ENCODE data around the gene CHD2.

Gene CHD2

DNA sequence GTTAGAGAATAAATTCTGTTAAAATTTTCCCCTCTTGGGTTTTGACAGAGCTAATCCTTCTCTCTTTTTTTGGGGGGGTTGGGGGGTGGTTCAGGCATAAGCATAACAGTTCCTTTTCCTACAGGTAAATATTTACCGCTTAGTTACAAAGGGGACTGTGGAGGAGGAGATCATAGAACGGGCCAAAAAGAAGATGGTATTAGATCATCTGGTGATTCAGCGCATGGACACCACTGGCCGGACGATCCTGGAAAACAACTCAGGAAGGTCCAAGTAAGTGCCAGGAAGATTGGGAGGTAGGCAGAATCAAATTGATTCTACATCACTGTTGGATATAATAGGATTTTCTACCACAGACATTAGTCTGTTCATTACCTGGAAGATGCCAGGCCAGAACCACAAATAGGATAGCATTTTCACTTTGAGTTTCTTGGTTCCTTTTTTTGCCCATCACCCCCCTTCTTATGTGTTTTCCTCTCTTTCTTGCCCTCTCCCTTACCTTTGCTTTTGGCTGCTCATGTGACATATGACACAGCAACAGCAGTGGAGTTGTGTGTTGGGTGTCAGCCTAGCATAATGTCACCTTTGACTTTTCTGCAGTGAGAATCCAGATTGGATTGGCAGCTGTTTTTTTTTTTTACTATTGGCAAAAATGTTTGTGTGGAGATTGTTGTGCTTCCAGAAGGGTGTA lies 79.0 kb downstream of the CHD2 start:
- ChIA-PET CTCF (interaction anchor here (1.8 kb wide), 1 partner anchor 11 kb away, joined by 6 read pairs; no protein-coding TSS in a partner anchor), POLR2A (no interaction called here)
- Histone ChIP-seq H3K27me3 (replicated peaks in 2 of 5; ENCODE audit: control insufficient read depth in 4 of 5, insufficient read depth in 5 of 5, low read length in 4 of 5) (no peaks in the 10 kb centered on the region), H3K36me3 (ENCODE audit: control insufficient read depth in 4 of 4, insufficient read depth in 4 of 4, low read length in 3 of 4) (peaks cover 36 to 94% (median 62%) of the 10 kb centered on the region in 4 experiments), H3K9me3 (ENCODE audit: control extremely low read depth in 1 of 5, control insufficient read depth in 4 of 5, insufficient read depth in 2 of 5, low read depth in 1 of 5, low read length in 4 of 5) (no peaks in the 10 kb centered on the region), H3K4me3 (ENCODE audit: control insufficient read depth in 1 of 7, extremely low read depth in 1 of 7, insufficient read depth in 4 of 7, low read depth in 2 of 7, low read length in 6 of 7) (no peak overlapping the region), H3K4me1 (ENCODE audit: control extremely low read depth in 1 of 4, control insufficient read depth in 4 of 4, insufficient read depth in 4 of 4, low read length in 3 of 4) (no peaks in the 10 kb centered on the region), H3K27ac (ENCODE audit: insufficient read depth in 1 of 2, low read depth in 1 of 2, low read length in 2 of 2, poor library complexity in 1 of 2, severe bottlenecking in 2 of 2) (no peak overlapping the region)
- peak in 2 of 3 donors; percentile 22 to 30 for DNase-seq
- WGBS (ENCODE audit: insufficient coverage) = 91% methylated on average over 4 of the region's 5 CpGs

DNA sequence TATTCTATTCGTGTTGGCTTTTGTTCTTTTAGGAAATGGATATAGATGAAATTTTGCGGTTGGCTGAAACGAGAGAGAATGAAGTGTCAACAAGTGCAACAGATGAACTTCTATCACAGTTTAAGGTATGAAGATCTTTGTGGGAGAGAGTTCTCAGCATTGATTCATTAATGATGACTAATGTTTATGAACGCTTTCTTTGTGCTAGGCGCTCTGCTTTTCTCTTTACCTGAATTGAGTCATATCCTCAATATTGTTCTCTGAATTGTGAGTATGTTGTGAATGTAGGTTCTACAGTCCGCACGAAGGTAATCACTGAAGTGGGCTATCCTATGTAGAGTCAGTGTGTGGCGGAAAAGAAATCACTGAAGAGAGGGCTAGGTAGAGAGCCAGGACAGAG lies 81.2 kb downstream of the CHD2 start:
- Histone ChIP-seq H3K36me3 (ENCODE audit: control insufficient read depth in 4 of 4, insufficient read depth in 4 of 4, low read length in 3 of 4) (peaks cover 32 to 93% (median 65%) of the 10 kb centered on the region in 4 experiments), H3K4me1 (ENCODE audit: control extremely low read depth in 1 of 4, control insufficient read depth in 4 of 4, insufficient read depth in 4 of 4, low read length in 3 of 4) (no peaks in the 10 kb centered on the region), H3K4me3 (ENCODE audit: control insufficient read depth in 1 of 7, extremely low read depth in 1 of 7, insufficient read depth in 4 of 7, low read depth in 2 of 7, low read length in 6 of 7) (no peak overlapping the region), H3K27ac (ENCODE audit: insufficient read depth in 1 of 2, low read depth in 1 of 2, low read length in 2 of 2, poor library complexity in 1 of 2, severe bottlenecking in 2 of 2) (no peak overlapping the region), H3K9me3 (ENCODE audit: control extremely low read depth in 1 of 5, control insufficient read depth in 4 of 5, insufficient read depth in 2 of 5, low read depth in 1 of 5, low read length in 4 of 5) (no peaks in the 10 kb centered on the region), H3K27me3 (replicated peaks in 2 of 5; ENCODE audit: control insufficient read depth in 4 of 5, insufficient read depth in 5 of 5, low read length in 4 of 5) (no peaks in the 10 kb centered on the region)
- ChIA-PET POLR2A (no interaction called here), CTCF (no interaction called here)
- 100% methylated on average over 7 of the region's 8 CpGs for WGBS (ENCODE audit: insufficient coverage)
- DNase-seq = no peak

DNA sequence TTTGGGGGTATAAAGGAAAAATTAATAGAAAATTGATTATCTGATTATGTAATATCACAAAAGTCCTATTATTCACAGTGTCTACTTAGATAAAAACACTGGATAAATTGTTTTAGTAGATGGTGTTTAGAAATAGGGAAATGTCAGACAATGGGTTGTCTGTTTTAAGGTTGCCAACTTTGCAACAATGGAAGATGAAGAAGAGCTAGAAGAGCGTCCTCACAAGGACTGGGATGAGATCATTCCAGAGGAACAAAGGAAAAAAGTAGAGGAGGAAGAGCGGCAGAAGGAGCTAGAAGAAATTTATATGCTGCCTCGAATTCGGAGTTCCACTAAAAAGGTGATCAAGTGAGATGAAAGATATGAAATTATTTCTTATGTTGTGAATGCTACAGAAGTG lies 84.0 kb downstream of the CHD2 start:
- WGBS (ENCODE audit: insufficient coverage) = 100% methylated on average over 4 of the region's 4 CpGs
- POLR2A ChIA-PET = no interaction called here
- H3K36me3 ChIP-seq (ENCODE audit: control insufficient read depth in 4 of 4, insufficient read depth in 4 of 4, low read length in 3 of 4) = peaks cover 31 to 92% (median 63%) of the 10 kb centered on the region in 4 experiments

DNA sequence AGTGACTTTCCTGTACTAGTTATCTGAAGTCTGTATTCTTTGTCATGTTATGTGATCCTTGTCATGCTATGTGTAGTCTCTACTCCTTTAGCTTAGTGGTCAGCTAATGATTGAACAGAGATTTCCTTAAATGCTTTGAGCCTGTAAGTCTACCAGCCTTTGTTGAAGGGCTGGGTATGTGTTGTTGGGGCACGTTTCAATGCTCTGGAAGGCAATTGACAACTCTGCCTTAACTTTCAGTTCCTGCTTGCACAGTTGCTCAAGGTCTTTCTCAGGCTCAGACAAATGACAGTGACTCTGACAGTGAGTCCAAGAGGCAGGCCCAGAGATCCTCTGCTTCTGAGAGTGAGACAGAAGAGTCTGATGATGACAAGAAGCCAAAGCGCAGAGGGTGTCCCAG lies 89.3 kb downstream of the CHD2 start:
- ChIA-PET CTCF (interaction anchor here (0.6 to 2.0 kb wide), 3 partner anchors 9 to 56 kb away, joined by 3 to 6 read pairs (median 6); no protein-coding TSS in a partner anchor), POLR2A (no interaction called here)
- DNase-seq = no peak

More for the DNA sequence above, 84.0 kb downstream of the CHD2 start:
- H3K4me1 ChIP-seq (ENCODE audit: control extremely low read depth in 1 of 4, control insufficient read depth in 4 of 4, insufficient read depth in 4 of 4, low read length in 3 of 4) = no peaks in the 10 kb centered on the region
- CTCF ChIA-PET = interaction anchor here (1.0 to 1.5 kb wide), 2 partner anchors 14 to 17 kb away, joined by 3 read pairs; no protein-coding TSS in a partner anchor
- H3K27me3 ChIP-seq (replicated peaks in 2 of 5; ENCODE audit: control insufficient read depth in 4 of 5, insufficient read depth in 5 of 5, low read length in 4 of 5) = no peaks in the 10 kb centered on the region
- DNase-seq = no peak
- no peaks in the 10 kb centered on the region for H3K9me3 ChIP-seq (ENCODE audit: control extremely low read depth in 1 of 5, control insufficient read depth in 4 of 5, insufficient read depth in 2 of 5, low read depth in 1 of 5, low read length in 4 of 5)
- H3K4me3 ChIP-seq (ENCODE audit: control insufficient read depth in 1 of 7, extremely low read depth in 1 of 7, insufficient read depth in 4 of 7, low read depth in 2 of 7, low read length in 6 of 7) = no peak overlapping the region
- H3K27ac ChIP-seq (ENCODE audit: insufficient read depth in 1 of 2, low read depth in 1 of 2, low read length in 2 of 2, poor library complexity in 1 of 2, severe bottlenecking in 2 of 2) = no peak overlapping the region

DNA sequence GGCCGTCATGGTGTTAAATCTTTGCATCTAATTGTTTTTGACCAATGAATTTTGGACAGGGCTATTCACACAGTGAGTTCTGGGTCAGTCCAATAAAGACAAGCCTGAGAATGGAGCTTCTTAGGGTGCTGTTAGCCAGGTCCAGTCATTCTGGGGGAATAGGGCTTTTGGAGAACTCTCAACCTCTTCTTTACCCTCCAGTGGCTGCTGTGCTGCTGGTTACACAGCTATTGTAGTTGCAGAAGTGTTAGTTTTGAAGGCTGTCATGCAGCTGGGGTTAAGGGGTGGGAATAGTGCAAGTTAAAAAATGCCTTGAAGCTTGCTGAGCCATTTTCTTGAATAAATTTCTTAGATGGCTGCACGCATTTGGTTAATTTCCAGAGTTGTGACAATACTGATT lies 89.9 kb downstream of the CHD2 start:
- peaks cover 36 to 91% (median 65%) of the 10 kb centered on the region in 4 experiments for H3K36me3 ChIP-seq (ENCODE audit: control insufficient read depth in 4 of 4, insufficient read depth in 4 of 4, low read length in 3 of 4)
- no peak overlapping the region for H3K4me3 ChIP-seq (ENCODE audit: control insufficient read depth in 1 of 7, extremely low read depth in 1 of 7, insufficient read depth in 4 of 7, low read depth in 2 of 7, low read length in 6 of 7)
- H3K4me1 ChIP-seq (ENCODE audit: control extremely low read depth in 1 of 4, control insufficient read depth in 4 of 4, insufficient read depth in 4 of 4, low read length in 3 of 4) = no peaks in the 10 kb centered on the region
- no peak for DNase-seq
- no peak overlapping the region for H3K27ac ChIP-seq (ENCODE audit: insufficient read depth in 1 of 2, low read depth in 1 of 2, low read length in 2 of 2, poor library complexity in 1 of 2, severe bottlenecking in 2 of 2)
- ChIA-PET POLR2A (no interaction called here), CTCF (interaction anchor here (0.6 to 2.0 kb wide), 3 partner anchors 10 to 56 kb away, joined by 3 to 6 read pairs (median 6); no protein-coding TSS in a partner anchor)
- H3K9me3 ChIP-seq (ENCODE audit: control extremely low read depth in 1 of 5, control insufficient read depth in 4 of 5, insufficient read depth in 2 of 5, low read depth in 1 of 5, low read length in 4 of 5) = no peaks in the 10 kb centered on the region
- 100% methylated on average over 2 of the region's 2 CpGs for WGBS (ENCODE audit: insufficient coverage)
- H3K27me3 ChIP-seq (replicated peaks in 2 of 5; ENCODE audit: control insufficient read depth in 4 of 5, insufficient read depth in 5 of 5, low read length in 4 of 5) = no peaks in the 10 kb centered on the region

More for the DNA sequence above, 89.3 kb downstream of the CHD2 start:
- H3K27me3 ChIP-seq (replicated peaks in 2 of 5; ENCODE audit: control insufficient read depth in 4 of 5, insufficient read depth in 5 of 5, low read length in 4 of 5) = no peaks in the 10 kb centered on the region
- no peaks in the 10 kb centered on the region for H3K4me1 ChIP-seq (ENCODE audit: control extremely low read depth in 1 of 4, control insufficient read depth in 4 of 4, insufficient read depth in 4 of 4, low read length in 3 of 4)
- no peaks in the 10 kb centered on the region for H3K9me3 ChIP-seq (ENCODE audit: control extremely low read depth in 1 of 5, control insufficient read depth in 4 of 5, insufficient read depth in 2 of 5, low read depth in 1 of 5, low read length in 4 of 5)
- no peak overlapping the region for H3K4me3 ChIP-seq (ENCODE audit: control insufficient read depth in 1 of 7, extremely low read depth in 1 of 7, insufficient read depth in 4 of 7, low read depth in 2 of 7, low read length in 6 of 7)
- no peak overlapping the region for H3K27ac ChIP-seq (ENCODE audit: insufficient read depth in 1 of 2, low read depth in 1 of 2, low read length in 2 of 2, poor library complexity in 1 of 2, severe bottlenecking in 2 of 2)
- WGBS (ENCODE audit: insufficient coverage) = 86% methylated on average over 2 of the region's 2 CpGs
- peaks cover 37 to 92% (median 64%) of the 10 kb centered on the region in 4 experiments for H3K36me3 ChIP-seq (ENCODE audit: control insufficient read depth in 4 of 4, insufficient read depth in 4 of 4, low read length in 3 of 4)

DNA sequence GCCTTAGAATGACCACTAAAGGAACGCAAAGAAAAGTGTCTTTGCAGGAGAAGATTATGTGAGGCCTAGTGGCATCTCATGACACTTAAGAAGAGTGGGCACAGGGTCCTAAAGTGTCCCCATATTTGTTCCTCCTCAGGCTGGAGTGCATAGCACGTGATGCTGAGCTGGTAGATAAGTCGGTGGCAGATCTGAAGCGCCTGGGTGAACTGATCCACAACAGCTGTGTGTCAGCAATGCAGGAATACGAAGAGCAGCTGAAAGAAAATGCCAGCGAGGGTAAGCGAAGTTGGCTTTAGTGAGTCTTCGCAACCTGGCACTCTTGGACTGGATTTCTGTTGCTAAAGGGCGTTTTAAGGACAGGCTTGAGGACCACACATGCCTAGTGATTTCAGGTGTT lies 92.6 kb downstream of the CHD2 start:
- 99% methylated on average over 8 of the region's 9 CpGs for WGBS (ENCODE audit: insufficient coverage)

DNA sequence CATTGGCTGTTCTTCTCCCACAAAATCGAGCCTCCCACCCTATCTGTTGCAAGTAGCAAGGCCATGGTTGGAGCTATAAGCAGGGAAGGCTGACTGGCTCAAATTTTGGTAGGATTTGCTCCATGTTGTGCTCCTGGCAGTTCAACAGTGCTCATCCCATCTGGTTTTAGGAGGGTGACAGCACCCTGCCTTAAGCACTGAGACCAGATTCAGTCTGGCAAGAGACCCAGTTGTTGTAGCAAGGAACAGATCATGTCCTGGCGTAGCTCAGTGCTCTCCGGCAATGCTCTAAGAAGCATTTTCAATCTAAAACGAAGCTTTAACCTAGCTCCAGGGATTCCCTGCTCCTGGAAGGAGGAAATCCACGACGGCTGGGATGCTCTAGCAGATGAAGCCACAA lies 97.7 kb downstream of the CHD2 start:
- Histone ChIP-seq H3K27ac (ENCODE audit: insufficient read depth in 1 of 2, low read depth in 1 of 2, low read length in 2 of 2, poor library complexity in 1 of 2, severe bottlenecking in 2 of 2) (no peak overlapping the region), H3K4me1 (ENCODE audit: control extremely low read depth in 1 of 4, control insufficient read depth in 4 of 4, insufficient read depth in 4 of 4, low read length in 3 of 4) (no peaks in the 10 kb centered on the region), H3K9me3 (ENCODE audit: control extremely low read depth in 1 of 5, control insufficient read depth in 4 of 5, insufficient read depth in 2 of 5, low read depth in 1 of 5, low read length in 4 of 5) (no peaks in the 10 kb centered on the region), H3K36me3 (ENCODE audit: control insufficient read depth in 4 of 4, insufficient read depth in 4 of 4, low read length in 3 of 4) (peaks cover 33 to 95% (median 64%) of the 10 kb centered on the region in 4 experiments), H3K4me3 (ENCODE audit: control insufficient read depth in 1 of 7, extremely low read depth in 1 of 7, insufficient read depth in 4 of 7, low read depth in 2 of 7, low read length in 6 of 7) (no peak overlapping the region), H3K27me3 (replicated peaks in 2 of 5; ENCODE audit: control insufficient read depth in 4 of 5, insufficient read depth in 5 of 5, low read length in 4 of 5) (no peaks in the 10 kb centered on the region)
- DNase-seq = no peak
- CTCF ChIA-PET = interaction anchor here (1.3 kb wide), 1 partner anchor 30 kb away, joined by 5 read pairs; no protein-coding TSS in a partner anchor
- POLR2A ChIA-PET = no interaction called here
- 96% methylated on average over 5 of the region's 6 CpGs for WGBS (ENCODE audit: insufficient coverage)

More for the DNA sequence above, 92.6 kb downstream of the CHD2 start:
- Histone ChIP-seq H3K27me3 (replicated peaks in 2 of 5; ENCODE audit: control insufficient read depth in 4 of 5, insufficient read depth in 5 of 5, low read length in 4 of 5) (no peaks in the 10 kb centered on the region), H3K9me3 (ENCODE audit: control extremely low read depth in 1 of 5, control insufficient read depth in 4 of 5, insufficient read depth in 2 of 5, low read depth in 1 of 5, low read length in 4 of 5) (no peaks in the 10 kb centered on the region), H3K4me3 (ENCODE audit: control insufficient read depth in 1 of 7, extremely low read depth in 1 of 7, insufficient read depth in 4 of 7, low read depth in 2 of 7, low read length in 6 of 7) (no peak overlapping the region), H3K4me1 (ENCODE audit: control extremely low read depth in 1 of 4, control insufficient read depth in 4 of 4, insufficient read depth in 4 of 4, low read length in 3 of 4) (no peaks in the 10 kb centered on the region), H3K36me3 (ENCODE audit: control insufficient read depth in 4 of 4, insufficient read depth in 4 of 4, low read length in 3 of 4) (peaks cover 38 to 94% (median 68%) of the 10 kb centered on the region in 4 experiments), H3K27ac (ENCODE audit: insufficient read depth in 1 of 2, low read depth in 1 of 2, low read length in 2 of 2, poor library complexity in 1 of 2, severe bottlenecking in 2 of 2) (no peak overlapping the region)
- DNase-seq = no peak
- CTCF ChIA-PET = interaction anchor here (0.7 to 1.3 kb wide), 5 partner anchors 10 to 1142 kb away, joined by 3 read pairs; no protein-coding TSS in a partner anchor
- POLR2A ChIA-PET = interaction anchor here (1.1 kb wide), 1 partner anchor 24 kb away, joined by 4 read pairs; no protein-coding TSS in a partner anchor
